ENCODE results near the gene WFDC8.

DNA sequence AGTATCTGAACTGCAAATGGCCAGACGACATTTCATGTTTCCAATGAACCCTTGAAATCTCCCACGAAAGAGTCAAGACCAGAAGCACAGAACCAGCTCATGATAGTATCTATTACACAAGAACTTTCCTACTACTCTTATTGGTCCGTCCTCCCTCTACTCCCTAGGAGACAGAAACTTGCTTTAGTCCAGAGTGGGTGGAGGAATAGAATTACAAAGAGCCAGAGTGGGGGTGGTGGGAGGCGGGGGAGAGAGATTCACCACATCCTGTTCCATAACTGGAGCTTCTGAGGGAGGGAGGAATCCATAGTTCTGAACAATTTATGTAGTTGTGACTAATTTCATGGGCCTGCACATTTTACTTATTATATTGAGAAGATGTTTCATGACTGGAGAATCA lies 32.0 kb upstream of the WFDC8 start:
- TF ChIP-seq EP300 (IDR thresholded peaks at IDR 0.05; ENCODE audit: borderline replicate concordance in 1 of 2, low read depth in 1 of 2, low read length in 1 of 2) (no peak), MXI1 (IDR thresholded peaks at IDR 0.05; ENCODE audit: low read depth, low read length) (no peak), FOXJ3 (CRISPR knock-in tag; IDR thresholded peaks at IDR 0.05) (no peak), IRF3 (IDR thresholded peaks at IDR 0.05; ENCODE audit: low read depth, low read length) (no peak), RCOR1 (IDR thresholded peaks at IDR 0.05; ENCODE audit: low read length) (no peak), FOXM1 (IDR thresholded peaks at IDR 0.05; ENCODE audit: low read depth) (no peak), POLR2AphosphoS5 (IDR thresholded peaks at IDR 0.05; ENCODE audit: low read depth, low read length) (no peak), EZH2phosphoT487 (IDR thresholded peaks at IDR 0.05; ENCODE audit: borderline replicate concordance, low read depth) (no peak), RAD21 (IDR thresholded peaks at IDR 0.05; ENCODE audit: low read length) (no peak), GATA2 (CRISPR knock-in tag; IDR thresholded peaks at IDR 0.05) (no peak), NRF1 (IDR thresholded peaks at IDR 0.05; ENCODE audit: low read depth, low read length) (no peak)
- TF ChIP-seq, protein P1, sequence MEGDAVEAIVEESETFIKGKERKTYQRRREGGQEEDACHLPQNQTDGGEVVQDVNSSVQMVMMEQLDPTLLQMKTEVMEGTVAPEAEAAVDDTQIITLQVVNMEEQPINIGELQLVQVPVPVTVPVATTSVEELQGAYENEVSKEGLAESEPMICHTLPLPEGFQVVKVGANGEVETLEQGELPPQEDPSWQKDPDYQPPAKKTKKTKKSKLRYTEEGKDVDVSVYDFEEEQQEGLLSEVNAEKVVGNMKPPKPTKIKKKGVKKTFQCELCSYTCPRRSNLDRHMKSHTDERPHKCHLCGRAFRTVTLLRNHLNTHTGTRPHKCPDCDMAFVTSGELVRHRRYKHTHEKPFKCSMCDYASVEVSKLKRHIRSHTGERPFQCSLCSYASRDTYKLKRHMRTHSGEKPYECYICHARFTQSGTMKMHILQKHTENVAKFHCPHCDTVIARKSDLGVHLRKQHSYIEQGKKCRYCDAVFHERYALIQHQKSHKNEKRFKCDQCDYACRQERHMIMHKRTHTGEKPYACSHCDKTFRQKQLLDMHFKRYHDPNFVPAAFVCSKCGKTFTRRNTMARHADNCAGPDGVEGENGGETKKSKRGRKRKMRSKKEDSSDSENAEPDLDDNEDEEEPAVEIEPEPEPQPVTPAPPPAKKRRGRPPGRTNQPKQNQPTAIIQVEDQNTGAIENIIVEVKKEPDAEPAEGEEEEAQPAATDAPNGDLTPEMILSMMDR (IDR thresholded peaks at IDR 0.05) = no peak

Measured in SK-N-SH (cell line).